ENCODE measurements around the gene MEG3. TPM values are rescaled to one million over a fixed set of nuclear protein-coding genes. Genes with fewer than 3 reads are reported as not detected.
"Not testable (repeated sequence)": the region's sequence is repeated elsewhere in the genome, so short reads cannot be mapped to it uniquely, and the experiment has no call there.

Gene MEG3
- total RNA-seq, 2 experiments from 2014 or later: not detected

DNA sequence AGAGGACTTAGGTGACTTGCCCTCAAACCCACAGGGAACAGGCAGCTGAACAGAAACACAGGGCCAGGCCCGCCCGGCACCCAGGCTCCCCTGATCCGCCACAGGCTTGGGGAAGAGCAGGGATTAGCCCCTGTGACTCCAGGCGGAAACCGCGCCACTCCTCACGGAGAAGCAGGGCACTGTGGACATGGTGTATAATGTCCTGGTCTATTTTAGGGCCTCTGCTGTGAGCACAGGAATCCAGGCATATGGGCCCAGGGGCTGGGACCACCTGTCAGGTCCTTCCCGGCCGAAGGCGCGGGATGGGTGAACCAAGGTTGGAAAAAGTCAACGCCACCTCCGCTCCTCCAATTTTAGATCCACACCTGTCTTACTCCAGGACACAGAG, 34.6 kb upstream of the MEG3 start:
- Mint-ChIP-seq H3K27me3 (peaks cover 7% of the 10 kb centered on the region), H3K4me3 (no peak overlapping the region), H3K4me1 (ENCODE audit: low read depth) (no peaks in the 10 kb centered on the region), H3K27ac (no peak overlapping the region), H3K36me3 (no peaks in the 10 kb centered on the region), H3K9me3 (no peaks in the 10 kb centered on the region)
- intact Hi-C loops (cut with micrococcal nuclease): no loop called here
- ChIA-PET CTCF (no interaction called here), POLR2A (no interaction called here)
- no peak for DNase-seq

DNA sequence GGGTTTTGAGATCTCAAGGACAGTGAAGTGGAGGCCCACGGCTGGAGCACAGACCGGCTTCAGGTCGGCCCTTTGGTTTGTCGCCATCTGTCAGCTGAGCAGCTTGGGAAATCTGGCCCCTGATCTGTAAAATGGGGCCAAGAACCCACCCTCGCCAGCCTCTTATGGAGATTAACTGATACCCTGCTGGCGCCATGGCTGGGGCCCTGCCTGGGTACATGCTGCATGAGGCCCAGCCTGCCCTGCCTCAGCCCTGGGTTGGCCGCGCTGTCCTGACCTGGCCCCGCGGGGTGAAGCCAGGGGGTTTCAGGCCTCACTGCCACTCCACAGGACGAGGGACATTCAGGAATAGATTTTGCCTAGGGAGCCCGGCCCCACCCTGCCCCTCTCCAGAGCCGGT, 33.9 kb upstream of the MEG3 start:
- no peak overlapping the region for H3K27ac Mint-ChIP-seq
- H3K27me3 Mint-ChIP-seq: peaks cover 7% of the 10 kb centered on the region
- H3K4me3 Mint-ChIP-seq: no peak overlapping the region
- DNase-seq: no peak
- no peaks in the 10 kb centered on the region for H3K4me1 Mint-ChIP-seq (ENCODE audit: low read depth)
- intact Hi-C loops (cut with micrococcal nuclease): no loop called here
- ChIA-PET POLR2A (no interaction called here), CTCF (no interaction called here)
- no peaks in the 10 kb centered on the region for H3K36me3 Mint-ChIP-seq
- no peaks in the 10 kb centered on the region for H3K9me3 Mint-ChIP-seq

DNA sequence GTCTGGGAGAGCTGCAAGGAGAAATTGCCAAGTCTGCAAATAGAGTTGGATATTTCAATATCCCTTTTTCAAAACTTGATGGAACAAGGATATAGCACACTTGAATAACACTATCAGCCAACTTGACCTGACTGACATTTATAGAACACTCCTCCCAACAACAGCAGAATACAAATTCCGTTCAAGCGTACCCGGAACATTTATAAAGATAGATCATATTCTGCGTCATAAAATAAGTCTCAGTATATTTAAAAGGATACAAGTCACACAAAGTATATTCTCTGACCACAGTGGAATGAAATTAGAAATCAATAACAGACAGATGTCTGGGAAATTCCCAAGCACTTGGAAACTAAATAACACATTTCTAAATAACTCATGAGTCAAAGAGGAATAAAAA, 29.0 kb upstream of the MEG3 start:
- H3K4me1 Mint-ChIP-seq (ENCODE audit: low read depth): no peaks in the 10 kb centered on the region
- no peaks in the 10 kb centered on the region for H3K36me3 Mint-ChIP-seq
- DNase-seq: no peak
- POLR2A ChIA-PET: no interaction called here
- CTCF ChIA-PET: no interaction called here
- intact Hi-C loops (cut with micrococcal nuclease): no loop called here
- H3K27me3 Mint-ChIP-seq: peaks cover 5% of the 10 kb centered on the region
- no peak overlapping the region for H3K27ac Mint-ChIP-seq
- H3K4me3 Mint-ChIP-seq: no peak overlapping the region
- H3K9me3 Mint-ChIP-seq: no peaks in the 10 kb centered on the region

DNA sequence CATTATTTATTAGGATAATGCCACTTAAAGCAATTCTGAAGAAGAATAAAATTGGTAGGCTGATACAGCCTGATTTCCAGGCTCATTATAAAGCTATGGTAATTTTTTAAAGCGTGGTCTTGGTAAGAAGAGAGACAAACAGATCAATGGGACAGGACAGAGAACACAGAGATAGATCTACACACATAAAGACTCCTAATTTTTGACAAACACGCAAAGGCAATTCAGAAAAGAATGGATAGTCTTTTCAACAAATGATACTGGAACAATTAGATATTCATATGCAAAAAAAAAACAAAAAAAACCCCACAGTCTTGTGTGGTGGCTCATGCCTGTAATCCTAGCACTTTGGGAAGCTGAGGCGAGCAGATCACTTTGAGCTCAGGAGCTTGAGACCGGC, 25.9 kb upstream of the MEG3 start:
- Mint-ChIP-seq H3K27ac (no peak overlapping the region), H3K4me1 (ENCODE audit: low read depth) (no peaks in the 10 kb centered on the region), H3K36me3 (no peaks in the 10 kb centered on the region), H3K9me3 (no peaks in the 10 kb centered on the region), H3K27me3 (peaks cover 5% of the 10 kb centered on the region), H3K4me3 (no peak overlapping the region)
- ChIA-PET CTCF (no interaction called here), POLR2A (no interaction called here)
- intact Hi-C loops (cut with micrococcal nuclease): no loop called here
- DNase-seq: no peak

DNA sequence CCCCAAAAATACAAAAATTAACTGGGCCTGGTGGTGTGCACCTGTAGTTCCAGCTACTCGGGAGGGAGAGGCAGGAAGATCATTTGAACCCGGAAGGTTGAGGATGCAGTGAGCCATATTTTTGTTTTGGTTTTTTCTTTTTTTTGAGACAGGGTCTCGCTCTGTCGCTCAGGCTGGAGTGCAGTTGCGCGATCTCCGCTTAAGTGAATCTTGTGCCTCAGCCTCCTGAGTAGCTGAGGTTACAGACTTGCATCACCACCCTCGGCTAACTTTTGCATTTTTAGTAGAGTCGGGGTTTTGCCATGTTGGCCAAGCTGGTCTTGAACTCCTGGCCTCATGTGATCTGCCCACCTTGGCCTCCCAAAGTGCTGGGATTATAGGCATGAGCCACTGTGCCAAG, 24.5 kb upstream of the MEG3 start:
- H3K27me3 Mint-ChIP-seq; intact Hi-C loops (cut with micrococcal nuclease); H3K36me3 Mint-ChIP-seq; H3K9me3 Mint-ChIP-seq; H3K27ac Mint-ChIP-seq; H3K4me3 Mint-ChIP-seq; POLR2A ChIA-PET; CTCF ChIA-PET; H3K4me1 Mint-ChIP-seq (ENCODE audit: low read depth); DNase-seq: not testable (repeated sequence)

DNA sequence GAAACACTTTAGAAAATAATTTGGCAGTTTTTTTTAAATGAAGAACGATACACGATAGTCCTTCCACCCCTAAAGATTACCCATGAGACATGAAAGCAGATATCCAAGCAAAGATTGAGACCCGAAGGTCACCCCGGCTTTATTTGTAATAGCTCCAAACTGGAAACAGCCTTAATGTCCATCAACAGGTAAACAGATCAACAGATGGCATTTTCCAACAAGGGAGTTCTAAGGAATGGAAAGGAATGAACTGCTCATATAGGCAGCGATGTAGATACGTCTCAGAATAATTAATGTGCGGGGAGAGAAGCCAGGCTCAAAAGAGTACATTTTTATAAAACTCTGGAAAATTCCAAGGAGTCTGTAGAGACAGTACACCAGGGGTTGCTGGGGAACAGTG, 23.7 kb upstream of the MEG3 start:
- Mint-ChIP-seq H3K4me1 (ENCODE audit: low read depth) (no peaks in the 10 kb centered on the region), H3K4me3 (no peak overlapping the region), H3K36me3 (no peaks in the 10 kb centered on the region), H3K27me3 (peaks cover 5% of the 10 kb centered on the region), H3K9me3 (no peaks in the 10 kb centered on the region), H3K27ac (no peak overlapping the region)
- ChIA-PET CTCF (no interaction called here), POLR2A (no interaction called here)
- DNase-seq: no peak
- intact Hi-C loops (cut with micrococcal nuclease): no loop called here

DNA sequence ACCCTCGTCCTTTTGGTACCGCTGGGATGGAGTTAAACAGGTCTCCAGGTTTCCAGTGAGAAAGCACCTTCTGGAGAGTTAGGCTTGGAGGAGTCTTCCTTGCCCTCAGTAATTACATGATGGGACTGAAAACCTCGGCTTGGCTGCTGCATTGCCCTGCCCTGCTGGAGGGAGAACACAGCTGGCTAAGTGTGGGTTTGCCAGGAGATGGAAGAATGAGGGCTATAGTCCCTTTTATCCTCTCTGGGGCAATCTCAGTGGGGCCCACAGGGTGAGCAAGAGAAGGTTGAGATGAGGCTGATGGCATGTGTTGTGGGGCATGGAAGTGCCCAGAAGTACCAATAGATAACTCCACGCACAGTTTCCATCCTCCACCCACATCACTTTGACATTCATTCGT, 23.2 kb upstream of the MEG3 start:
- POLR2A ChIA-PET: no interaction called here
- DNase-seq: no peak
- Mint-ChIP-seq H3K36me3 (no peaks in the 10 kb centered on the region), H3K27ac (no peak overlapping the region), H3K9me3 (peaks cover 2% of the 10 kb centered on the region), H3K4me1 (ENCODE audit: low read depth) (no peaks in the 10 kb centered on the region), H3K4me3 (no peak overlapping the region), H3K27me3 (peaks cover 5% of the 10 kb centered on the region)
- intact Hi-C loops (cut with micrococcal nuclease): no loop called here
- CTCF ChIA-PET: no interaction called here

DNA sequence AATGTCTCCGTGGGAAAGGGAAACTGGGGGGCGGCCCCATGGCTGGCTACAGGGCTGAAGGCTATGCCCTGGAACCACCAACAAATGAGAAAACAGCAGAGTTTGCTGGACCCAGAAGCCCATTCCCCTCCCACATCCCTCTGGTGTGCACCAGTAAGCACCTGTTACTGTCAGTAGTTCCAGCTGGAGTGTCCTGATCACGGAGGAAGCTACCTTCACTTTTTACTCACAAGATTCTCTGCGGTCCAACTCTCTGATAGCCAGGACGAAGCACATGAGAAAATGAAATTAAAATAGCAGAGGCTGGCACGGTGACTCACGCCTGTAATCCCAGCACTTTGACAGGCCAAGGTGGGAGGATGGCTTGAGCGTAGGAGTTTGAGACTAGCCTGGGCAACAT, 22.7 kb upstream of the MEG3 start:
- Mint-ChIP-seq H3K27ac (no peak overlapping the region), H3K9me3 (peaks cover 6% of the 10 kb centered on the region), H3K27me3 (peaks cover 5% of the 10 kb centered on the region), H3K36me3 (no peaks in the 10 kb centered on the region), H3K4me3 (no peak overlapping the region), H3K4me1 (ENCODE audit: low read depth) (no peaks in the 10 kb centered on the region)
- ChIA-PET POLR2A (no interaction called here), CTCF (no interaction called here)
- intact Hi-C loops (cut with micrococcal nuclease): no loop called here
- DNase-seq: no peak

DNA sequence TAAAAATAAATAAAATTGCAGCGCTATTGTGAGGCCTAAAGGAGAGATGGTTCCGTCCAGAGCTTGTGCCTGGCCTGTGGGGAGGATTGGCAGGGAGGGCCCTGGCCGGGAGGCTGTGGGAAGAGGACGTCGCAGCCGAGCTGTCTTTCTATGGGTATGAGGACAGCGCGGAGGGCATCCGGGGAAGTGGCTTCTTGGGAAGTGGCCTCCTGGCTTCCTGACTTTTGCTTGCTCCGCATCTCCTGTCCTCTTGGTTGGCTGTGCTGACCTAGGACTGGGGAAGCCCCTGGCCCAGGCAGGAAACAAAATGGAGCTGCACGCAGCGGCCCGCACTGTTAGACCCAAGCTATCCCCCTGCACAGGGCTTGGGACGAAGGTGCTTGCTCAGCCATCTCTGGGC, 22.2 kb upstream of the MEG3 start:
- Mint-ChIP-seq H3K27me3 (peaks cover 6% of the 10 kb centered on the region), H3K9me3 (peaks cover 11% of the 10 kb centered on the region), H3K4me1 (ENCODE audit: low read depth) (no peaks in the 10 kb centered on the region), H3K4me3 (no peak overlapping the region), H3K36me3 (no peaks in the 10 kb centered on the region), H3K27ac (no peak overlapping the region)
- POLR2A ChIA-PET: no interaction called here
- CTCF ChIA-PET: no interaction called here
- intact Hi-C loops (cut with micrococcal nuclease): no loop called here
- DNase-seq: no peak

DNA sequence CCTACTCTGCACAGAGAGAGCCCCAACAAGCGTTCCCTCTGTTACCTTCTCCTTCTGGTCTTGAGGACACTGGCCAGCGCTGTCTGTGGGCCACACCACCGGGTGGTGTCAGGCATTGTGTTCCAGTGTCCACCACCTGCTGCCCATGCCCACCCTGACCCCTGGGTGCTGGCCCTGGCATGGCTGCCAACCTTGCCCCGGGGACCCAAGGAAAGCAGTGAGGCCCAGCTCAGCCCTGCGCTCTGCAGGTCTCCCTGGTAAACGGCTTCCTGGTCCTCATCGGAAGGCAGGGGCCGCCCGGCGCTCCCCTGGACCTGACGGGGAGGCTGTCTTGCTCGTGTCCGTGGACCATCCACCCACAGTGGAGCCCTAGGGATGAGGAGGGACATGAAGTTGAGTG, 21.8 kb upstream of the MEG3 start:
- Mint-ChIP-seq H3K36me3 (no peaks in the 10 kb centered on the region), H3K9me3 (peaks cover 14% of the 10 kb centered on the region), H3K4me3 (no peak overlapping the region), H3K4me1 (ENCODE audit: low read depth) (no peaks in the 10 kb centered on the region), H3K27ac (no peak overlapping the region), H3K27me3 (peaks cover 6% of the 10 kb centered on the region)
- POLR2A ChIA-PET: no interaction called here
- intact Hi-C loops (cut with micrococcal nuclease): no loop called here
- CTCF ChIA-PET: no interaction called here
- no peak for DNase-seq

DNA sequence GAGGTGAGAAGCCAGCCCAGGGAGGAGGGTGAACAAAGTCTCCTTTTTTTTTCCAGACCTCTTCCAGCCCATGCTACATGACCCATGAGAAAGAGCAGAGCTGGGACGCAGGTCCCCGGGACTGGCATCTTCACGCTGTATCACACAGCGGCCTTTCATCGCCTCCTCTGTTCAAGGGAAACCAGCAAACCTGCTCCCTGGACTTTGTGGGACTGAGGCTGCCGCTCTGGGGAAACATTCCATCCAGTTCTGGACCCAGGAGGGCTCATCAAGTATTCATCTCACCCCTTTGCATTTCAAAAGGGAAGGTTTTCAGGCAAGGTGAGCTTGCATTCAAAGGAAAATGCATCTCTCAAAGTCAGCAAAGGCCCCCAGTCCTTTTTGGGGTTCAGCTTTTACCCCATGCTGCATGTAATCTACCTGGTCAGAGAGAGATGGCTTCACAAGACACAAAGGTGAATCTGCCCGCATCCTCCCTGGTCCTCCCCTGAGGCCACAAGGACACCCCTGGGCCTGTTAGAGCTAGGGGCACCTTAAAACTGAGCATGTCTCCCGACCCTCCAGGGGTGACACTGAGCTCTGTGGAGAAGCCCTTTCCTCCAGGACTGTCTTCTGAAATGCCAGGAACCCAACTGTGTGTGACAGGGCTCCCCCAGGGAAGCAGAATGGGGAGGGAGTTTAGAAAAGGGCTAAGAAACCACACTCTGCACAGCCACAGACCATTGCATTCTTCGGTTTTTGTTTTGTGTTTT, 21.2 kb upstream of the MEG3 start:
- H3K27me3 Mint-ChIP-seq: peaks cover 6% of the 10 kb centered on the region
- ChIA-PET POLR2A (no interaction called here), CTCF (no interaction called here)
- H3K36me3 Mint-ChIP-seq: no peaks in the 10 kb centered on the region
- H3K27ac Mint-ChIP-seq: no peak overlapping the region
- no peak overlapping the region for H3K4me3 Mint-ChIP-seq
- intact Hi-C loops (cut with micrococcal nuclease): no loop called here
- H3K4me1 Mint-ChIP-seq (ENCODE audit: low read depth): no peaks in the 10 kb centered on the region
- peaks cover 20% of the 10 kb centered on the region for H3K9me3 Mint-ChIP-seq
- no peak for DNase-seq

DNA sequence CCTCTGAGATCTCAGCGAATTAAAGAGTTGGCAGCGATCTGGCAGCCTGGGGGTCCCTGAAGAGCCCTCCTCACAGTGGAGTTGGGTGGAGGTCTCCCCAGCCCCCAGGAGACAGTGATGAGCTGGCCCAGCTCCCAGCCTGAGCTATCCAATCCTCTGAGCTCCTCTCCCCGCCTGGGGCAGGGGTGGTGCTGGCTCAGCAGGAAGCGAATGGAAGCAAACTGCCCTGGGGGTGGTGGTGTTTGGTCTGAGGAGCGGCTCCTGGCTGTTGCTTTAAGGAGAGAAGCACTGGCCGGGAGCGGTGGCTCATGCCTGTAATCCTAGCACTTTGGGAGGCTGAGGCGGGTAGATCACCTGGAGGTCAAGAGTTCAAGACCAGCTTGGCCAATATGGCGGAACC, 19.5 kb upstream of the MEG3 start:
- intact Hi-C loops (cut with micrococcal nuclease): no loop called here
- DNase-seq: no peak
- H3K27ac Mint-ChIP-seq: no peak overlapping the region
- no peak overlapping the region for H3K4me3 Mint-ChIP-seq
- H3K36me3 Mint-ChIP-seq: no peaks in the 10 kb centered on the region
- ChIA-PET POLR2A (no interaction called here), CTCF (no interaction called here)
- H3K4me1 Mint-ChIP-seq (ENCODE audit: low read depth): no peaks in the 10 kb centered on the region
- peaks cover 5% of the 10 kb centered on the region for H3K27me3 Mint-ChIP-seq
- H3K9me3 Mint-ChIP-seq: peaks cover 25% of the 10 kb centered on the region

DNA sequence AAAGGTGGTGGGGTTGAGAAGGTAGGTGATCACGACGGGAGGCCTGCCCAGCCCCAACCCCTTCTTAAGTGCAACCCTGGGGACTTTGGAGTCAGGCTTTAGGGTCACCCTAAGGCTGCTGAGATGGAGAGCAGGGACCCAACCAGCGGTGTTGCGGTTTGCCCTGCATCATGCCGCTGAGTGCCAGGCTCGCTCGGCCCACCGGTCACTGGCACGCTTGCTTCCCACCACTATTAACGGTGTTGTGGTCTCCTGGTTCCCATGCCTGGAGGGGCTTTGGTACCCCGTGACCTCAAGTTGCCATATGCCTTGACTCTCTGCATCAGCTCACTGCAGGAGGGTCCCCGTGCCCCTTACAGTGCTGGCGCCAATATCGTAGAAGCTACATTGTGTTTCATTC, 18.4 kb upstream of the MEG3 start:
- peaks cover 6% of the 10 kb centered on the region for H3K27me3 Mint-ChIP-seq
- POLR2A ChIA-PET: no interaction called here
- H3K27ac Mint-ChIP-seq: no peak overlapping the region
- no peak overlapping the region for H3K4me3 Mint-ChIP-seq
- CTCF ChIA-PET: no interaction called here
- no peaks in the 10 kb centered on the region for H3K4me1 Mint-ChIP-seq (ENCODE audit: low read depth)
- no peaks in the 10 kb centered on the region for H3K36me3 Mint-ChIP-seq
- H3K9me3 Mint-ChIP-seq: peaks cover 25% of the 10 kb centered on the region
- intact Hi-C loops (cut with micrococcal nuclease): no loop called here
- no peak for DNase-seq

Data from activated CD4-positive, alpha-beta memory T cell treated with anti-CD3 and anti-CD28 coated beads for 36 hours (primary cell).